NB4 (cell line): ENCODE results near the gene SLC15A4.

Experiments
- POLR2A ChIP-seq: IDR thresholded peaks from 2 replicates; pipeline ENCODE4 v1.6.1; 2011; ENCODE audit warnings: mild to moderate bottlenecking; ENCODE audit not compliant: insufficient read length; ENCODE audit errors: extremely low read depth
- TF ChIP-seq, protein P1 (sequence below): IDR thresholded peaks from one replicate; pipeline ENCODE4 v1.5.1; 2012; ENCODE audit warnings: low read depth, low read length

DNA sequence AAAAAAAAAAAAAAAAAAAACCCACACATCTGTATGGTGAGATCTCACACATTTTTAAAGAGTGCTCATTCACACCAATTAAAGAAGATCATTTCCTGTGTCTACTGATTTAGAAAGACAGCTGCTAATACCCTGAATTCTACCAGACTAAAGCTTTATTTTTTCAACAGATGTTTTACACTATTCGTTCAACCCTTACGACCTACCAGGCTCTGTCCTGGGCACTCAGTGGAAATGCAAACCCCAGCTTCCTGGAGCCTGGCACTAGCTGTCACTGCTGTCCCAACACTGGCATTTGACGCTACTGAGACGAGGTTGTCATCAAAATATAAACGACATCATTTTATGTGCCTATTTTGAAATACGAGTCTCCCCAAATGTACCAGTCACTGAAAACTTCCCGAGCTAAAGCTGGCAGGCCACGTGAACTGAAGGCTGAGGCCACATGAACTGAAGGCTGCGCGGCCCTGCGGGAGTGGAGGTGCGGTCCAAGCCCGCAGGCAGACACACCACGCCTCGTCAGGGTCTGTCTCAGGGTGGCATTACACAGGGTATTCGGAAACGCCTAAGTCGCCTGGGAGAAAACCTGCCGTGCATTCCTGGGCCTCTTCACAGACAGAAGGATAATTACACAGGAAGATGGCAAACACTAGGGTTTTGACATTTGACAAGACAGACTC, 27.2 kb downstream of the SLC15A4 start:
- TF ChIP-seq, protein P1, sequence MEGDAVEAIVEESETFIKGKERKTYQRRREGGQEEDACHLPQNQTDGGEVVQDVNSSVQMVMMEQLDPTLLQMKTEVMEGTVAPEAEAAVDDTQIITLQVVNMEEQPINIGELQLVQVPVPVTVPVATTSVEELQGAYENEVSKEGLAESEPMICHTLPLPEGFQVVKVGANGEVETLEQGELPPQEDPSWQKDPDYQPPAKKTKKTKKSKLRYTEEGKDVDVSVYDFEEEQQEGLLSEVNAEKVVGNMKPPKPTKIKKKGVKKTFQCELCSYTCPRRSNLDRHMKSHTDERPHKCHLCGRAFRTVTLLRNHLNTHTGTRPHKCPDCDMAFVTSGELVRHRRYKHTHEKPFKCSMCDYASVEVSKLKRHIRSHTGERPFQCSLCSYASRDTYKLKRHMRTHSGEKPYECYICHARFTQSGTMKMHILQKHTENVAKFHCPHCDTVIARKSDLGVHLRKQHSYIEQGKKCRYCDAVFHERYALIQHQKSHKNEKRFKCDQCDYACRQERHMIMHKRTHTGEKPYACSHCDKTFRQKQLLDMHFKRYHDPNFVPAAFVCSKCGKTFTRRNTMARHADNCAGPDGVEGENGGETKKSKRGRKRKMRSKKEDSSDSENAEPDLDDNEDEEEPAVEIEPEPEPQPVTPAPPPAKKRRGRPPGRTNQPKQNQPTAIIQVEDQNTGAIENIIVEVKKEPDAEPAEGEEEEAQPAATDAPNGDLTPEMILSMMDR = no peak
- no peak for TF ChIP-seq POLR2A
